Sigmoid colon (tissue), 3 donors: ENCODE results near the gene MEGF11.

ENCODE experiments used
- POLR2A ChIP-seq, 2 donors: fragments of 450-650 bp; IDR thresholded peaks; one replicate each; pipeline ENCODE4 v1.6.1; 2016; ENCODE audit warnings: antibody characterized with exemption in 2 of 2, mild to moderate bottlenecking in 2 of 2, moderate library complexity in 2 of 2
- TF ChIP-seq, protein P1 (sequence below), 4 experiments: fragments of 450-650 bp in 3 of 4; fragments of 200-600 bp in 1 of 4; IDR thresholded peaks; one replicate each; pipeline ENCODE4 v1.5.1; 2016 to 2019; ENCODE audit warnings: antibody characterized with exemption in 4 of 4, mild to moderate bottlenecking in 3 of 4, moderate library complexity in 2 of 4

DNA sequence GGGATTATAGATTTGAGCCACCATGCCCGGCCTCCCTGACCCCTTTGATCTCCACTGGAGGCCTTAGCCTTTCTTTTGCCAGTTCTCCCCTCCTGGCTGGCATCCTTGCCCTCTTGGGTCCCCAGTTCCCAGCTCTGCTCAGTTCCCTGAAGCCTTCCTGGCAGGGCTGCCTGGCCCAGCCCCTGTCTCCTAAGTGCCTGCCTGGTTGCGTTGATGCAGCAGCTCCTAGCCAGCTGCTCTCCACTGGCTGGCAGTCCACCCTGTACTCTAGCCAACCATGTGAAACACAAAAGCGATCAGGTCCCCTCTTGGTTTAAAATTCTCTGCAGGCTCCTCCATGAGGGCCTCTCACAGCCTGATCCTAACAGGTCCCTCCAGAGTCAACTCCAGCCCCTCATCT lies 199.6 kb downstream of the MEGF11 start:
- no peak for TF ChIP-seq POLR2A (IDR thresholded peaks at IDR 0.05)
- TF ChIP-seq, protein P1, sequence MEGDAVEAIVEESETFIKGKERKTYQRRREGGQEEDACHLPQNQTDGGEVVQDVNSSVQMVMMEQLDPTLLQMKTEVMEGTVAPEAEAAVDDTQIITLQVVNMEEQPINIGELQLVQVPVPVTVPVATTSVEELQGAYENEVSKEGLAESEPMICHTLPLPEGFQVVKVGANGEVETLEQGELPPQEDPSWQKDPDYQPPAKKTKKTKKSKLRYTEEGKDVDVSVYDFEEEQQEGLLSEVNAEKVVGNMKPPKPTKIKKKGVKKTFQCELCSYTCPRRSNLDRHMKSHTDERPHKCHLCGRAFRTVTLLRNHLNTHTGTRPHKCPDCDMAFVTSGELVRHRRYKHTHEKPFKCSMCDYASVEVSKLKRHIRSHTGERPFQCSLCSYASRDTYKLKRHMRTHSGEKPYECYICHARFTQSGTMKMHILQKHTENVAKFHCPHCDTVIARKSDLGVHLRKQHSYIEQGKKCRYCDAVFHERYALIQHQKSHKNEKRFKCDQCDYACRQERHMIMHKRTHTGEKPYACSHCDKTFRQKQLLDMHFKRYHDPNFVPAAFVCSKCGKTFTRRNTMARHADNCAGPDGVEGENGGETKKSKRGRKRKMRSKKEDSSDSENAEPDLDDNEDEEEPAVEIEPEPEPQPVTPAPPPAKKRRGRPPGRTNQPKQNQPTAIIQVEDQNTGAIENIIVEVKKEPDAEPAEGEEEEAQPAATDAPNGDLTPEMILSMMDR (IDR thresholded peaks at IDR 0.05), result no peak
